Caco-2 (cell line): ENCODE data around the gene ZNF207. TPM values are rescaled to one million over a fixed set of nuclear protein-coding genes. Genes with fewer than 3 reads are reported as not detected.
"Not testable (repeated sequence)": the region's sequence is repeated elsewhere in the genome, so short reads cannot be mapped to it uniquely, and the experiment has no call there.

Source experiments
- BruUV-seq: library from RNA; stranded (reverse); fragments of 400-500 nt; replicated peaks from 2 replicates; lab custom pipeline; 2021; lab: Mats Ljungman, UMichigan
- CTCF ChIA-PET: fragments of 300-600 bp; sonication (Branson Sonifier 250); formaldehyde crosslinking; loops from one replicate; lab custom pipeline; 2022; ENCODE audit warnings: antibody characterized with exemption; lab: Charles Lee
- POLR2A ChIA-PET: fragments of 300-600 bp; sonication (Branson Sonifier 250); formaldehyde crosslinking; loops from one replicate; lab custom pipeline; 2022; ENCODE audit warnings: antibody characterized with exemption; lab: Charles Lee
- DNase-seq, 2 experiments: peaks; one replicate each; pipeline versions ENCODE4 v3.0.0 to v3.0.0-alpha.2; 2020 to 2022
- H3K27me3 ChIP-seq: replicated peaks from 2 replicates; pipeline ENCODE4 v1.6.0; 2011; ENCODE audit warnings: low read length; ENCODE audit not compliant: control insufficient read depth, insufficient read depth
- H3K36me3 ChIP-seq: 2 replicates; pipeline ENCODE4 v1.5.1; 2011; ENCODE audit warnings: low read length; ENCODE audit not compliant: control insufficient read depth, insufficient read depth
- H3K4me1 ChIP-seq: fragments of 250-450 bp; sonication (Bioruptor Pico); 2 replicates; pipeline ENCODE4 v1.5.1; 2020; ENCODE audit warnings: mild to moderate bottlenecking
- H3K4me3 ChIP-seq: 2 replicates; pipeline ENCODE4 v1.5.1; 2011; ENCODE audit warnings: low read depth, mild to moderate bottlenecking, control low read depth, low read length
- H3K9me3 ChIP-seq: fragments of 250-450 bp; sonication (Bioruptor Pico); 2 replicates; pipeline ENCODE4 v1.5.1; 2020; ENCODE audit warnings: mild to moderate bottlenecking, moderate library complexity
- H3K27ac Mint-ChIP-seq: one replicate; pipeline ENCODE4 v1.8.0; 2022; ENCODE audit warnings: mixed read lengths; ENCODE audit not compliant: unreplicated experiment
- H3K27me3 Mint-ChIP-seq: one replicate; pipeline ENCODE4 v1.8.0; 2022; ENCODE audit warnings: mixed read lengths; ENCODE audit not compliant: insufficient read depth, unreplicated experiment
- H3K36me3 Mint-ChIP-seq: one replicate; pipeline ENCODE4 v1.8.0; 2022; ENCODE audit warnings: mild to moderate bottlenecking, mixed read lengths; ENCODE audit not compliant: insufficient read depth, unreplicated experiment
- H3K4me1 Mint-ChIP-seq: one replicate; pipeline ENCODE4 v1.8.0; 2022; ENCODE audit warnings: low read depth, mixed read lengths; ENCODE audit not compliant: unreplicated experiment
- H3K4me3 Mint-ChIP-seq: one replicate; pipeline ENCODE4 v1.8.0; 2022; ENCODE audit warnings: mild to moderate bottlenecking, moderate library complexity, mixed read lengths; ENCODE audit not compliant: unreplicated experiment
- H3K9me3 Mint-ChIP-seq: one replicate; pipeline ENCODE4 v1.8.0; 2022; ENCODE audit warnings: mixed read lengths; ENCODE audit not compliant: unreplicated experiment
- CTCF ChIP-seq, 2 experiments: fragments of 200-600 bp in 1 of 2; IDR thresholded peaks; 1 replicate in 1 of 2; 2 replicates in 1 of 2; pipeline versions ENCODE4 v1.5.1 to v1.8.0; 2011 to 2022; ENCODE audit warnings: antibody characterized with exemption in 1 of 2, control low read depth in 1 of 2, inconsistent platforms in 1 of 2, low read depth in 1 of 2, low read length in 1 of 2, mild to moderate bottlenecking in 1 of 2, moderate library complexity in 1 of 2; ENCODE audit not compliant: insufficient read depth in 1 of 2, severe bottlenecking in 1 of 2, unreplicated experiment in 1 of 2
- intact Hi-C: fragments of 100-400 bp; cut with micrococcal nuclease; formaldehyde crosslinking; loops from one replicate; pipeline ENCODE4 v1.10.0; 2022; ENCODE audit not compliant: unreplicated experiment
- total RNA-seq: library from RNA; stranded (reverse); gene quantifications from 2 replicates; pipeline ENCODE4 v1.2.3, GENCODE V29; 2022

The ZNF207 gene
- total RNA-seq, 1 experiment from 2014 or later: 211 TPM

DNA sequence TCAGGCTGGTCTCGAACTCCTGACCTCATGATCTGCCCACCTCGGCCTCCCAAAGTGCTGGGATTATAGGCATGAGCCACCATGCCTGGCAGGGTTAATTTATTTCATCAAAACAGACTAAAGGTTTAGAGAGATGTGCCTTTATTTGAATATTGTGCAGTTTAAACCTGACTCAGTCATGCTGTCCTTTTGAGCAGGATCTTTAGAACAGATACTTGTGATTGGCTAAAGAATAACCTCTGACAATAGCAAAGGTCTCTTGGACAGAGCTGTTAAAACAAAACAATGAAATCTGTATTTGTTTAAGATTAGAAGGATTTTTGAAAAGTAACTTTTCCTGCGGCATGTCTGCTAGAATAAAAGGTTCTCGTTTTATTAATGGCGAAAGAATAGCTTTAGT lies 36.0 kb downstream of the ZNF207 start:
- no peak for DNase-seq
- Mint-ChIP-seq H3K4me1 (peaks cover 38% of the 10 kb centered on the region), H3K4me3 (no peak overlapping the region), H3K36me3 (peaks cover 55% of the 10 kb centered on the region), H3K9me3 (no peaks in the 10 kb centered on the region), H3K27ac (no peak overlapping the region), H3K27me3 (no peaks in the 10 kb centered on the region)
- H3K4me3 ChIP-seq: no peak overlapping the region
- no peak for TF ChIP-seq CTCF (IDR thresholded peaks at IDR 0.05; ENCODE audit: insufficient read depth in 1 of 2, low read depth in 1 of 2, low read length in 1 of 2, severe bottlenecking in 1 of 2, unreplicated experiment in 1 of 2)
- BruUV-seq: no TSS peak
- H3K9me3 ChIP-seq: no peaks in the 10 kb centered on the region
- CTCF ChIA-PET: interaction anchor here (1.6 kb wide), 1 partner anchor 58 kb away, joined by 8 read pairs; the partner anchor contains the start of gene PSMD11
- peaks cover 2% of the 10 kb centered on the region for H3K36me3 ChIP-seq
- intact Hi-C loops: no loop called here
- H3K27me3 ChIP-seq: no peaks in the 10 kb centered on the region
- POLR2A ChIA-PET: no interaction called here
- peaks cover 26% of the 10 kb centered on the region for H3K4me1 ChIP-seq

DNA sequence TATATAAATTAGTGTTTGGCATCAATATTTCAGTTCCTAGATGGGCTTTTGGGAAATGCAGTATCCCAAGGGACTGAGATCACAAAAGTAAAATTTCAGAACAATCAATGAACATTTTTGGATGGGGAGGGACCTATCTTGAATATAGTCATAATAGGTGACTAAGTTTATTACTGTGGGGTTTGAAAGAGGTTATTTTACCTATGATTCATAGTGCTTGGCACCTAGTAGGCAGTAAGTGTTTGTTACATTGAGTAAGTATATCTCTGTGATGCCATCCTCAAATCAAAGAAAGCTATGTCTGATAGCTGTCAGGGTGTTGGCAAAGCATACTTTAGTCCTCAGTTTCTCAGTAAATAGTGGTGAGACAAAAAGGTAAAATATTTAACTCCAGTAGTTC lies 36.9 kb downstream of the ZNF207 start:
- Mint-ChIP-seq H3K36me3 (peaks cover 51% of the 10 kb centered on the region), H3K27ac (no peak overlapping the region), H3K27me3 (no peaks in the 10 kb centered on the region), H3K4me1 (peaks cover 35% of the 10 kb centered on the region), H3K9me3 (no peaks in the 10 kb centered on the region), H3K4me3 (no peak overlapping the region)
- Histone ChIP-seq H3K36me3 (peaks cover 2% of the 10 kb centered on the region), H3K4me3 (no peak overlapping the region), H3K9me3 (no peaks in the 10 kb centered on the region), H3K4me1 (peaks cover 23% of the 10 kb centered on the region), H3K27me3 (no peaks in the 10 kb centered on the region)
- no TSS peak for BruUV-seq
- intact Hi-C loops: no loop called here
- POLR2A ChIA-PET: no interaction called here
- TF ChIP-seq CTCF (IDR thresholded peaks at IDR 0.05; ENCODE audit: insufficient read depth in 1 of 2, low read depth in 1 of 2, low read length in 1 of 2, severe bottlenecking in 1 of 2, unreplicated experiment in 1 of 2): no peak
- no peak for DNase-seq
- CTCF ChIA-PET: interaction anchor here (1.6 kb wide), 1 partner anchor 57 kb away, joined by 8 read pairs; the partner anchor contains the start of gene PSMD11

DNA sequence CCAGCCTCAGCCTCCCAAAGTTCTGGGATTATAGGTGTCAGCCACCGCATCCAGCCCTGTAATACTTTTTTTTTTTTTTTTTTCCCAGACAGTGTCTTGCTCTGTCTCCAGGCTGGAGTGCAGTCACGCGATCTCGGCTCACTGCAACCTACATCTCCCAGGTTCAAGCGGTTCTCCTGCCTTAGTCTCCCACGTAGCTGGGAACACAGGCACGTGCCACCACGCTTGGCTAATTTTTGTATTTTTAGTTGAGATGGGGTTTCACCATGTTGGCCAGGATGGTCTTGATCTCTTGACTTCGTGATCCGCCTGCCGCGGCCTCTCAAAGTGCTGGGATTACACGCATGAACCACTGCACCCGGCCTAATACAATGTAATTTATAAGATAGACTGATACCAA lies 38.2 kb downstream of the ZNF207 start:
- Mint-ChIP-seq H3K36me3 (peaks cover 40% of the 10 kb centered on the region), H3K4me1 (peaks cover 25% of the 10 kb centered on the region)
- H3K4me3 Mint-ChIP-seq, H3K9me3 Mint-ChIP-seq, DNase-seq, POLR2A ChIA-PET, H3K4me3 ChIP-seq, BruUV-seq, intact Hi-C loops, H3K9me3 ChIP-seq, H3K36me3 ChIP-seq, H3K27me3 ChIP-seq, H3K27ac Mint-ChIP-seq, H3K27me3 Mint-ChIP-seq: not testable (repeated sequence)
- peaks cover 23% of the 10 kb centered on the region for H3K4me1 ChIP-seq
- CTCF ChIA-PET: interaction anchor here (2.1 kb wide), 1 partner anchor 56 kb away, joined by 6 read pairs; the partner anchor contains the start of gene PSMD11
